ENCODE data around the gene NRG3.
A peak's percentile ranks its signal among the peaks of the same experiment; 100 is the strongest.

Gene NRG3

GRCh38 chr10:82737549-82737948 lies 862.6 kb downstream of the NRG3 start:
- H3K27me3 ChIP-seq (ENCODE audit: insufficient read depth, low read length), result no peaks in the 10 kb centered on the region
- H3K36me3 ChIP-seq (ENCODE audit: insufficient read depth, low read depth, low read length), result no peaks in the 10 kb centered on the region
- H3K4me1 ChIP-seq (ENCODE audit: insufficient read depth, low read length), result peaks cover 3% of the 10 kb centered on the region
- no peak overlapping the region for H3K9ac ChIP-seq (ENCODE audit: low read depth, low read length)
- H3K4me3 ChIP-seq (ENCODE audit: low read length), result no peak overlapping the region
- H3K9me3 ChIP-seq (ENCODE audit: insufficient read depth, low read depth, low read length), result no peaks in the 10 kb centered on the region
- no peak overlapping the region for H3K27ac ChIP-seq (ENCODE audit: low read length)

- H3K4me1 ChIP-seq (ENCODE audit: insufficient read depth, low read length), result peaks cover 3% of the 10 kb centered on the region
- no peak overlapping the region for H3K4me3 ChIP-seq (ENCODE audit: low read length)
- H3K27me3 ChIP-seq (ENCODE audit: insufficient read depth, low read length), result no peaks in the 10 kb centered on the region
- no peak overlapping the region for H3K9ac ChIP-seq (ENCODE audit: low read depth, low read length)
- no peaks in the 10 kb centered on the region for H3K36me3 ChIP-seq (ENCODE audit: insufficient read depth, low read depth, low read length)
- H3K27ac ChIP-seq (ENCODE audit: low read length), result no peak overlapping the region
- H3K9me3 ChIP-seq (ENCODE audit: insufficient read depth, low read depth, low read length), result no peaks in the 10 kb centered on the region
These were observed 863.6 kb downstream of the NRG3 start for GRCh38 chr10:82738592-82738991.

- Histone ChIP-seq H3K27ac (ENCODE audit: low read length) (no peak overlapping the region), H3K36me3 (ENCODE audit: insufficient read depth, low read depth, low read length) (no peaks in the 10 kb centered on the region)
These were observed 867.5 kb downstream of the NRG3 start for GRCh38 chr10:82742478-82742877.

GRCh38 chr10:82742898-82743297 lies 867.9 kb downstream of the NRG3 start:
- no peaks in the 10 kb centered on the region for H3K9me3 ChIP-seq (ENCODE audit: insufficient read depth, low read depth, low read length)
- no peak overlapping the region for H3K9ac ChIP-seq (ENCODE audit: low read depth, low read length)
- H3K4me3 ChIP-seq (ENCODE audit: low read length), result no peak overlapping the region
- H3K27me3 ChIP-seq (ENCODE audit: insufficient read depth, low read length), result no peaks in the 10 kb centered on the region
- no peaks in the 10 kb centered on the region for H3K36me3 ChIP-seq (ENCODE audit: insufficient read depth, low read depth, low read length)
- H3K27ac ChIP-seq (ENCODE audit: low read length), result no peak overlapping the region
- peaks cover 3% of the 10 kb centered on the region; the same call in 1 of the 2 replicates for H3K4me1 ChIP-seq (ENCODE audit: insufficient read depth, low read length)

More at GRCh38 chr10:82742478-82742877, 867.5 kb downstream of the NRG3 start:
- no peaks in the 10 kb centered on the region for H3K27me3 ChIP-seq (ENCODE audit: insufficient read depth, low read length)
- H3K9ac ChIP-seq (ENCODE audit: low read depth, low read length), result no peak overlapping the region
- no peaks in the 10 kb centered on the region for H3K9me3 ChIP-seq (ENCODE audit: insufficient read depth, low read depth, low read length)
- H3K4me3 ChIP-seq (ENCODE audit: low read length), result no peak overlapping the region
- peaks cover 3% of the 10 kb centered on the region for H3K4me1 ChIP-seq (ENCODE audit: insufficient read depth, low read length)

GRCh38 chr10:82750538-82750937 lies 875.5 kb downstream of the NRG3 start:
- Histone ChIP-seq H3K9ac (ENCODE audit: low read depth, low read length) (no peak overlapping the region), H3K27me3 (ENCODE audit: insufficient read depth, low read length) (no peaks in the 10 kb centered on the region), H3K4me3 (ENCODE audit: low read length) (no peak overlapping the region), H3K27ac (ENCODE audit: low read length) (no peak overlapping the region), H3K36me3 (ENCODE audit: insufficient read depth, low read depth, low read length) (no peaks in the 10 kb centered on the region), H3K4me1 (ENCODE audit: insufficient read depth, low read length) (no peaks in the 10 kb centered on the region; the same call in 1 of the 2 replicates), H3K9me3 (ENCODE audit: insufficient read depth, low read depth, low read length) (no peaks in the 10 kb centered on the region)

GRCh38 chr10:82757397-82757796 lies 882.4 kb downstream of the NRG3 start:
- Histone ChIP-seq H3K4me1 (ENCODE audit: insufficient read depth, low read length) (peaks cover 41% of the 10 kb centered on the region), H3K9ac (ENCODE audit: low read depth, low read length) (peak overlapping the region; percentile 7; the same call in 1 of the 2 replicates), H3K27ac (ENCODE audit: low read length) (peak overlapping the region; percentile 70), H3K36me3 (ENCODE audit: insufficient read depth, low read depth, low read length) (no peaks in the 10 kb centered on the region), H3K4me3 (ENCODE audit: low read length) (no peak overlapping the region), H3K27me3 (ENCODE audit: insufficient read depth, low read length) (no peaks in the 10 kb centered on the region), H3K9me3 (ENCODE audit: insufficient read depth, low read depth, low read length) (peaks cover 9% of the 10 kb centered on the region)

GRCh38 chr10:82757901-82758300 lies 882.9 kb downstream of the NRG3 start:
- no peak overlapping the region for H3K4me3 ChIP-seq (ENCODE audit: low read length)
- no peaks in the 10 kb centered on the region for H3K27me3 ChIP-seq (ENCODE audit: insufficient read depth, low read length)
- peaks cover 41% of the 10 kb centered on the region for H3K4me1 ChIP-seq (ENCODE audit: insufficient read depth, low read length)
- peaks cover 9% of the 10 kb centered on the region for H3K9me3 ChIP-seq (ENCODE audit: insufficient read depth, low read depth, low read length)
- H3K27ac ChIP-seq (ENCODE audit: low read length), result peak overlapping the region; percentile 71
- H3K9ac ChIP-seq (ENCODE audit: low read depth, low read length), result peak overlapping the region; percentile 39; the same call in 1 of the 2 replicates
- no peaks in the 10 kb centered on the region for H3K36me3 ChIP-seq (ENCODE audit: insufficient read depth, low read depth, low read length)

- Histone ChIP-seq H3K27ac (ENCODE audit: low read length) (no peak overlapping the region), H3K27me3 (ENCODE audit: insufficient read depth, low read length) (no peaks in the 10 kb centered on the region), H3K4me1 (ENCODE audit: insufficient read depth, low read length) (peaks cover 41% of the 10 kb centered on the region), H3K36me3 (ENCODE audit: insufficient read depth, low read depth, low read length) (no peaks in the 10 kb centered on the region), H3K4me3 (ENCODE audit: low read length) (peak overlapping the region; percentile 29; the same call in 1 of the 2 replicates), H3K9ac (ENCODE audit: low read depth, low read length) (peak overlapping the region; percentile 42; the same call in 1 of the 2 replicates), H3K9me3 (ENCODE audit: insufficient read depth, low read depth, low read length) (peaks cover 9% of the 10 kb centered on the region)
These were observed 884.1 kb downstream of the NRG3 start for GRCh38 chr10:82759050-82759449.

- H3K27me3 ChIP-seq (ENCODE audit: insufficient read depth, low read length), result no peaks in the 10 kb centered on the region
- peaks cover 9% of the 10 kb centered on the region for H3K9me3 ChIP-seq (ENCODE audit: insufficient read depth, low read depth, low read length)
- no peak overlapping the region for H3K4me3 ChIP-seq (ENCODE audit: low read length)
- peaks cover 25% of the 10 kb centered on the region for H3K4me1 ChIP-seq (ENCODE audit: insufficient read depth, low read length)
- no peak overlapping the region for H3K9ac ChIP-seq (ENCODE audit: low read depth, low read length)
- no peak overlapping the region for H3K27ac ChIP-seq (ENCODE audit: low read length)
- H3K36me3 ChIP-seq (ENCODE audit: insufficient read depth, low read depth, low read length), result no peaks in the 10 kb centered on the region
These were observed 887.6 kb downstream of the NRG3 start for GRCh38 chr10:82762641-82763040.

- H3K9ac ChIP-seq (ENCODE audit: low read depth, low read length), result no peak overlapping the region
- H3K4me3 ChIP-seq (ENCODE audit: low read length), result no peak overlapping the region
- H3K4me1 ChIP-seq (ENCODE audit: insufficient read depth, low read length), result no peaks in the 10 kb centered on the region
- H3K27ac ChIP-seq (ENCODE audit: low read length), result no peak overlapping the region
- H3K9me3 ChIP-seq (ENCODE audit: insufficient read depth, low read depth, low read length), result no peaks in the 10 kb centered on the region
- no peaks in the 10 kb centered on the region for H3K27me3 ChIP-seq (ENCODE audit: insufficient read depth, low read length)
- no peaks in the 10 kb centered on the region for H3K36me3 ChIP-seq (ENCODE audit: insufficient read depth, low read depth, low read length)
These were observed 893.0 kb downstream of the NRG3 start for GRCh38 chr10:82768040-82768439.

- Histone ChIP-seq H3K4me1 (ENCODE audit: insufficient read depth, low read length) (no peaks in the 10 kb centered on the region; the same call in 1 of the 2 replicates), H3K9me3 (ENCODE audit: insufficient read depth, low read depth, low read length) (no peaks in the 10 kb centered on the region), H3K27me3 (ENCODE audit: insufficient read depth, low read length) (no peaks in the 10 kb centered on the region), H3K36me3 (ENCODE audit: insufficient read depth, low read depth, low read length) (no peaks in the 10 kb centered on the region), H3K9ac (ENCODE audit: low read depth, low read length) (no peak overlapping the region), H3K27ac (ENCODE audit: low read length) (no peak overlapping the region), H3K4me3 (ENCODE audit: low read length) (no peak overlapping the region)
These were observed 903.9 kb downstream of the NRG3 start for GRCh38 chr10:82778908-82779307.

- Histone ChIP-seq H3K27me3 (ENCODE audit: insufficient read depth, low read length) (no peaks in the 10 kb centered on the region), H3K9ac (ENCODE audit: low read depth, low read length) (no peak overlapping the region), H3K36me3 (ENCODE audit: insufficient read depth, low read depth, low read length) (no peaks in the 10 kb centered on the region), H3K4me1 (ENCODE audit: insufficient read depth, low read length) (no peaks in the 10 kb centered on the region), H3K9me3 (ENCODE audit: insufficient read depth, low read depth, low read length) (no peaks in the 10 kb centered on the region), H3K27ac (ENCODE audit: low read length) (no peak overlapping the region), H3K4me3 (ENCODE audit: low read length) (no peak overlapping the region)
These were observed 921.5 kb downstream of the NRG3 start for GRCh38 chr10:82796510-82796909.

Measured in iPS-20b (cell line).